OCI-LY1 (cell line): ENCODE results near the gene MAN1C1.
"Not testable (repeated sequence)": the region's sequence is repeated elsewhere in the genome, so short reads cannot be mapped to it uniquely, and the experiment has no call there.

ENCODE experiments used
- H2AFZ ChIP-seq: fragments of 200-600 bp; sonication (generic), shearing (Covaris generic); 2 replicates; pipeline ENCODE4 v1.6.0; 2014; ENCODE audit warnings: antibody characterized with exemption, mild to moderate bottlenecking, low read length
- H3F3A ChIP-seq: fragments of 200-600 bp; sonication (generic), shearing (Covaris generic); 2 replicates; pipeline ENCODE4 v1.6.0; 2014; ENCODE audit warnings: mild to moderate bottlenecking, antibody characterized with exemption, low read length, moderate library complexity; ENCODE audit not compliant: insufficient read depth
- H3K27ac ChIP-seq: fragments of 200-600 bp; sonication (generic); 2 replicates; pipeline ENCODE4 v1.5.1; 2014; ENCODE audit warnings: low read length, mixed run types, mild to moderate bottlenecking, low read depth; ENCODE audit not compliant: poor library complexity, severe bottlenecking
- H3K27me3 ChIP-seq: fragments of 200-600 bp; sonication (generic); 2 replicates; pipeline ENCODE4 v1.6.0; 2014; ENCODE audit warnings: antibody characterized with exemption, mild to moderate bottlenecking, low read length, moderate library complexity; ENCODE audit not compliant: insufficient read depth
- H3K36me3 ChIP-seq: fragments of 200-600 bp; sonication (generic); 2 replicates; pipeline ENCODE4 v1.6.1; 2014; ENCODE audit warnings: mild to moderate bottlenecking, antibody characterized with exemption, low read length, moderate library complexity, mixed read lengths; ENCODE audit not compliant: insufficient read depth
- H3K4me1 ChIP-seq: fragments of 200-600 bp; sonication (generic); 2 replicates; pipeline ENCODE4 v1.5.1; 2014; ENCODE audit warnings: mild to moderate bottlenecking, low read length, moderate library complexity; ENCODE audit not compliant: insufficient read depth, severe bottlenecking
- H3K4me2 ChIP-seq: fragments of 200-600 bp; sonication (generic), shearing (Covaris generic); 2 replicates; pipeline ENCODE4 v1.6.1; 2014; ENCODE audit warnings: low read length
- H3K4me3 ChIP-seq: fragments of 200-600 bp; sonication (generic); 2 replicates; pipeline ENCODE4 v1.5.1; 2014; ENCODE audit warnings: low read length, low read depth, mild to moderate bottlenecking, mixed read lengths; ENCODE audit not compliant: poor library complexity, severe bottlenecking
- H3K79me2 ChIP-seq: fragments of 200-600 bp; shearing (Covaris generic); 2 replicates; pipeline ENCODE4 v1.6.1; 2016; ENCODE audit warnings: mixed run types, low read length, mixed read lengths; ENCODE audit not compliant: insufficient read depth
- H3K9ac ChIP-seq: fragments of 200-600 bp; sonication (generic), shearing (Covaris generic); 2 replicates; pipeline ENCODE4 v1.6.1; 2014; ENCODE audit warnings: mild to moderate bottlenecking, low read length, mixed read lengths
- H3K9me2 ChIP-seq: fragments of 200-600 bp; sonication (generic), shearing (Covaris generic); 2 replicates; pipeline ENCODE4 v1.6.1; 2014; ENCODE audit warnings: low read depth, mild to moderate bottlenecking, low read length, mixed read lengths
- H3K9me3 ChIP-seq: fragments of 200-600 bp; shearing (Covaris generic); 2 replicates; pipeline ENCODE4 v1.6.1; 2014; ENCODE audit warnings: low read length, mixed read lengths
- H4K20me1 ChIP-seq: fragments of 200-600 bp; sonication (generic), shearing (Covaris generic); 2 replicates; pipeline ENCODE4 v1.6.0; 2016; ENCODE audit warnings: mild to moderate bottlenecking, low read length; ENCODE audit not compliant: insufficient read depth
- CTCF ChIP-seq: fragments of 200-600 bp; sonication (generic), shearing (Covaris generic); IDR thresholded peaks from 2 replicates; pipeline ENCODE4 v1.5.1; 2017; ENCODE audit warnings: mild to moderate bottlenecking, antibody characterized with exemption, low read length, moderate library complexity, mixed read lengths
- EZH2 ChIP-seq: fragments of 200-600 bp; sonication (generic), shearing (Covaris generic); IDR thresholded peaks from 2 replicates; pipeline ENCODE4 v1.8.0; 2017; ENCODE audit warnings: borderline replicate concordance, mixed run types, mild to moderate bottlenecking, antibody characterized with exemption, low read length, moderate library complexity, mixed read lengths

Gene MAN1C1

GRCh38 chr1:25731626-25732370 lies 115.2 kb downstream of the MAN1C1 start:
- Histone ChIP-seq H2AFZ (no peak overlapping the region), H3K9me2 (no peaks in the 10 kb centered on the region), H3K27me3 (peaks cover 5% of the 10 kb centered on the region; the same call in 1 of the 2 replicates), H3K9me3 (no peaks in the 10 kb centered on the region), H4K20me1 (no peaks in the 10 kb centered on the region), H3K9ac (no peak overlapping the region), H3K79me2 (no peaks in the 10 kb centered on the region), H3K4me1 (no peaks in the 10 kb centered on the region), H3F3A (no peaks in the 10 kb centered on the region), H3K4me3 (no peak overlapping the region), H3K27ac (no peak overlapping the region), H3K4me2 (no peak overlapping the region), H3K36me3 (no peaks in the 10 kb centered on the region)
- TF ChIP-seq EZH2, result no peak
- no peak for TF ChIP-seq CTCF

DNA sequence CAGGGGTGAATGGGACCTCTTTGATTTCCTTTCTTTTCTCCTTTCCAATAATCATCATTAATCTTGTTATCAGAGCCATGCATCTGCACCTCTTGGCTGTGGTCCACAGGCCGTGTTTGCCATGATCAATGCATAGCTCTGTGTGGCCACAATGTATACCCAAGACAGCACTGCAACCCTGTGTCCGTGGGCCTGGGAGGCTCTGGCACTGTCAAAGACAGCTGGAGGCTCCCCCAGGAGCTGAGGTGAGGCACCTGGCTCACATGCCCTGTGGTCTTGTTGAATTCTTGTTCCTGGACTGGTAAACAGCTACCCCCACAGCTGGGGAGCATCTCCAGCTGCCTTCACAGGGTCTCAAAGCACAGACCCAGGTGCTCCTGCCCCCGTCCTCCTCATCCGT lies 116.2 kb downstream of the MAN1C1 start:
- no peaks in the 10 kb centered on the region for H3K4me1 ChIP-seq

DNA sequence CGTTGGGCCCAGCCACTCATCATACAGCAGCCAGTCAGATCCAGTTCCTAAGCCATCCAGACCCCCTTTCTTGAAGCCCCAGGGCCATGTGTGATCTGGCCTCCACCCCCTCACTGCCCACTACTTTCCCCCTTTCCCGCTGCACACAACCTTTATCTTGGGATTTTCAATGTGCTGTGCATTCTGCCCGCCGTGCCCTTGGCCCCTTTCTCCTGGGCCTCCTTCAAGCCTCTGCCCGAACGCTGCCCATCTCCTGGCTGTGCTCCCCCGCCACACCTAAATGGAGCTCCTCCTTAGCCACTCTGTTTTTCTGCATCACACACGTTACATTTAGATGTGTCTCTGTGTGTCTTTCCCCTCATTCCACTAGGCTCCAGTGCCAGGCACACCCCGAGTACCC lies 116.7 kb downstream of the MAN1C1 start:
- H3K9me3 ChIP-seq, result no peaks in the 10 kb centered on the region
- H4K20me1 ChIP-seq, result no peaks in the 10 kb centered on the region
- H3K79me2 ChIP-seq, result no peaks in the 10 kb centered on the region
- H3K4me1 ChIP-seq, result no peaks in the 10 kb centered on the region
- no peak overlapping the region for H2AFZ ChIP-seq
- peaks cover 9% of the 10 kb centered on the region; the same call in 1 of the 2 replicates for H3K27me3 ChIP-seq
- no peaks in the 10 kb centered on the region for H3F3A ChIP-seq
- TF ChIP-seq EZH2 (no peak), CTCF (no peak)
- no peak overlapping the region for H3K4me3 ChIP-seq
- H3K9me2 ChIP-seq, result no peaks in the 10 kb centered on the region
- H3K9ac ChIP-seq, result no peak overlapping the region
- H3K36me3 ChIP-seq, result no peaks in the 10 kb centered on the region
- H3K27ac ChIP-seq, result no peak overlapping the region
- no peak overlapping the region for H3K4me2 ChIP-seq

More for the DNA sequence above, 116.2 kb downstream of the MAN1C1 start:
- Histone ChIP-seq H3K9ac (no peak overlapping the region), H4K20me1 (no peaks in the 10 kb centered on the region), H3K36me3 (no peaks in the 10 kb centered on the region), H3K27me3 (peaks cover 9% of the 10 kb centered on the region; the same call in 1 of the 2 replicates), H3K4me2 (no peak overlapping the region), H3K79me2 (no peaks in the 10 kb centered on the region), H3K9me2 (no peaks in the 10 kb centered on the region), H3K9me3 (no peaks in the 10 kb centered on the region), H2AFZ (no peak overlapping the region), H3K27ac (no peak overlapping the region), H3K4me3 (no peak overlapping the region), H3F3A (no peaks in the 10 kb centered on the region)
- TF ChIP-seq EZH2 (no peak), CTCF (no peak)

DNA sequence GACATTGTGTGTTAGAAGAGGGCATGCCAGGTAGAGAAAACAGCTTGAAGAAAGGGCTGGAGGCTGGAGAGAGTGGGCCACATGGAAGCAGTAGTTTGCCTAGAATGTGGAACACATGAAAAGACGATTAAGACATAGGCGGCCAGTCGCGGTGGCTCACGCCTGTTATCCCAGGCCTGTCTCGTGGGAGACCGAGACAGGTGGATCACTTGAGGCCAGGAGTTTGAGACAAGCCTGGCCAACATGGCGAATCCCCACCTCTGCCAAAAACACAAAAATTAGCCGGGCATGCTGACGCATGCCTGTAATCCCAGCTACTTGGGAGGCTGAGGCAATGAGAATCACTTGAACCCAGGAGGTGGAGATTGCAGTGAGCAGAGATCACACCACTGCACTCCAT lies 118.4 kb downstream of the MAN1C1 start:
- H3K27ac ChIP-seq, H3K9ac ChIP-seq, H3K4me3 ChIP-seq, H3K9me3 ChIP-seq, H3K36me3 ChIP-seq, H3K27me3 ChIP-seq, H3K4me2 ChIP-seq, H2AFZ ChIP-seq, H3K4me1 ChIP-seq, H4K20me1 ChIP-seq, H3F3A ChIP-seq, H3K79me2 ChIP-seq, H3K9me2 ChIP-seq: not testable (repeated sequence)
